LHCN-M2 (cell line): ENCODE measurements around the gene RAP2C. TPM values are rescaled to one million over a fixed set of nuclear protein-coding genes. Genes with fewer than 3 reads are reported as not detected.
"Not testable (repeated sequence)": the region's sequence is repeated elsewhere in the genome, so short reads cannot be mapped to it uniquely, and the experiment has no call there.

Source experiments
- DNase-seq: peaks from one replicate; pipeline ENCODE4 v3.0.0-alpha.2; 2012; ENCODE audit warnings: low read depth
- total RNA-seq: library from RNA; depleted of rRNA; stranded (reverse); fragments of >200 nt; gene quantifications from 2 replicates; pipeline ENCODE4 v1.2.3, GENCODE V29; 2014; rRNA removed

The RAP2C gene
- total RNA-seq, 1 experiment from 2014 or later, result 20.1 TPM

- DNase-seq, result no peak
Observed at GRCh38 chrX:132200976-132201375, 18.3 kb downstream of the RAP2C start.

GRCh38 chrX:132199941-132200340, 19.3 kb downstream of the RAP2C start:
- DNase-seq, result no peak

GRCh38 chrX:132193872-132194574, 25.2 kb downstream of the RAP2C start:
- DNase-seq, result no peak

- DNase-seq, result no peak
Observed at GRCh38 chrX:132191938-132192337, 27.3 kb downstream of the RAP2C start.

- no peak for DNase-seq
Observed at GRCh38 chrX:132188175-132188574, 31.1 kb downstream of the RAP2C start.

- no peak for DNase-seq
Observed at GRCh38 chrX:132187451-132187850, 31.8 kb downstream of the RAP2C start.

GRCh38 chrX:132184871-132185270, 34.4 kb downstream of the RAP2C start:
- no peak for DNase-seq

- no peak for DNase-seq
Observed at GRCh38 chrX:132181364-132181763, 37.9 kb downstream of the RAP2C start.

GRCh38 chrX:132180929-132181328, 38.3 kb downstream of the RAP2C start:
- DNase-seq, result no peak

GRCh38 chrX:132173647-132174046, 45.6 kb downstream of the RAP2C start:
- no peak for DNase-seq

GRCh38 chrX:132171881-132172280, 47.4 kb downstream of the RAP2C start:
- DNase-seq, result no peak

GRCh38 chrX:132171478-132171877, 47.8 kb downstream of the RAP2C start:
- no peak for DNase-seq

GRCh38 chrX:132169554-132169953, 49.7 kb downstream of the RAP2C start:
- DNase-seq, result no peak

GRCh38 chrX:132165651-132166050, 53.6 kb downstream of the RAP2C start:
- no peak for DNase-seq

GRCh38 chrX:132165005-132165404, 54.2 kb downstream of the RAP2C start:
- no peak for DNase-seq

GRCh38 chrX:132163094-132163493, 56.2 kb downstream of the RAP2C start:
- not testable (repeated sequence) for DNase-seq

- no peak for DNase-seq
Observed at GRCh38 chrX:132153166-132153565, 66.1 kb downstream of the RAP2C start.

Other genes with a start within 250 kb of the RAP2C start
- 4.4 and 4.7 TPM in 2 replicates for gene STK26, start 196.1 kb downstream of the RAP2C start, total RNA-seq
- gene FRMD7, start 91.4 kb downstream of the RAP2C start, total RNA-seq, result not detected in 2 replicates